Endothelial cell of umbilical vein (primary cell): ENCODE measurements around the gene MAPKAP1.

ENCODE experiments used
- MYC ChIP-seq: IDR thresholded peaks from one replicate; pipeline ENCODE4 v1.6.1; 2011; ENCODE audit warnings: mild to moderate bottlenecking, low read depth, low read length
- TF ChIP-seq, protein P1 (sequence below), 2 donors: IDR thresholded peaks; 1 replicate in 1 of 2; 2 replicates in 1 of 2; pipeline ENCODE4 v1.5.1; 2011; ENCODE audit warnings: low read length in 2 of 2, mild to moderate bottlenecking in 2 of 2, moderate library complexity in 2 of 2, control low read depth in 1 of 2, inconsistent platforms in 1 of 2, low read depth in 1 of 2; ENCODE audit not compliant: insufficient read depth in 1 of 2; ENCODE audit errors: extremely low read depth in 1 of 2

DNA sequence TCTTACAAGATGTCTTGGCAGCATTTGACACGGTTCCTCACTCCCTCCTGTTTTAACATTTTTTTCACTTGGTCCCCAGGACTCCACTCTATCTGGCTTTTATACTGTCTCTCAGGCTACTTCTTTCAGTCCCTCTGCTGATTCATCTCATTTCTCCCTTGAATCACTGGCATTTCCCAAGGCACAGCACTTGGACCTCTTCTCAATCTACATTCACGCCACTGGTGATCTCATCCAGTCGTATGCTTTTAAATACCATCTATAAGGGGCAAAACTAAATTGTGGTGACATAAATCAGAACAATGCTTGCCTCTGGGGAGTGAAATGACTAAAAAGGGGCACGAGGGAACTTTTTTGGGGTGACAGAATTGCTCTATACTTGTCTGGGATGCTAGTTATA, 47.1 kb downstream of the MAPKAP1 start:
- TF ChIP-seq, protein P1, sequence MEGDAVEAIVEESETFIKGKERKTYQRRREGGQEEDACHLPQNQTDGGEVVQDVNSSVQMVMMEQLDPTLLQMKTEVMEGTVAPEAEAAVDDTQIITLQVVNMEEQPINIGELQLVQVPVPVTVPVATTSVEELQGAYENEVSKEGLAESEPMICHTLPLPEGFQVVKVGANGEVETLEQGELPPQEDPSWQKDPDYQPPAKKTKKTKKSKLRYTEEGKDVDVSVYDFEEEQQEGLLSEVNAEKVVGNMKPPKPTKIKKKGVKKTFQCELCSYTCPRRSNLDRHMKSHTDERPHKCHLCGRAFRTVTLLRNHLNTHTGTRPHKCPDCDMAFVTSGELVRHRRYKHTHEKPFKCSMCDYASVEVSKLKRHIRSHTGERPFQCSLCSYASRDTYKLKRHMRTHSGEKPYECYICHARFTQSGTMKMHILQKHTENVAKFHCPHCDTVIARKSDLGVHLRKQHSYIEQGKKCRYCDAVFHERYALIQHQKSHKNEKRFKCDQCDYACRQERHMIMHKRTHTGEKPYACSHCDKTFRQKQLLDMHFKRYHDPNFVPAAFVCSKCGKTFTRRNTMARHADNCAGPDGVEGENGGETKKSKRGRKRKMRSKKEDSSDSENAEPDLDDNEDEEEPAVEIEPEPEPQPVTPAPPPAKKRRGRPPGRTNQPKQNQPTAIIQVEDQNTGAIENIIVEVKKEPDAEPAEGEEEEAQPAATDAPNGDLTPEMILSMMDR (IDR thresholded peaks at IDR 0.05; ENCODE audit: extremely low read depth in 1 of 2, insufficient read depth in 1 of 2, low read depth in 1 of 2, low read length in 2 of 2), result no peak
- no peak for TF ChIP-seq MYC
